HepG2 (cell line): ENCODE results near the gene PDZD7. TPM values are rescaled to one million over a fixed set of nuclear protein-coding genes. Genes with fewer than 3 reads are reported as not detected.

Source experiments
- ATF7-NPFF ChIP-seq: sonication (generic); formaldehyde crosslinking; IDR thresholded peaks from 2 replicates; pipeline ENCODE4 v1.8.1; 2023; ENCODE audit warnings: mild to moderate bottlenecking, low read depth, missing genetic modification reagents, moderate library complexity
- CAMTA2 ChIP-seq: sonication (generic); formaldehyde crosslinking; IDR thresholded peaks from 2 replicates; pipeline ENCODE4 v1.4.0; 2020; ENCODE audit warnings: mild to moderate bottlenecking, missing genetic modification reagents, borderline replicate concordance
- HIVEP1 ChIP-seq: sonication (generic); formaldehyde crosslinking; IDR thresholded peaks from 2 replicates; pipeline ENCODE4 v1.4.0; 2020; ENCODE audit warnings: mild to moderate bottlenecking, missing genetic modification reagents
- KLF15 ChIP-seq: sonication (generic); formaldehyde crosslinking; IDR thresholded peaks from 2 replicates; pipeline ENCODE4 v1.8.1; 2023; ENCODE audit warnings: borderline replicate concordance, mild to moderate bottlenecking, inconsistent platforms, missing genetic modification reagents, mixed read lengths
- NR2C2 ChIP-seq: sonication (generic); formaldehyde crosslinking; IDR thresholded peaks from 2 replicates; pipeline ENCODE4 v1.4.0; 2020; ENCODE audit warnings: missing genetic modification reagents, mild to moderate bottlenecking, moderate library complexity, borderline replicate concordance
- PAF1 ChIP-seq: IDR thresholded peaks from 2 replicates; pipeline ENCODE4 v1.6.1; 2016; ENCODE audit warnings: missing genetic modification reagents, missing compliant biosample characterization
- SNAPC2 ChIP-seq: sonication (generic); formaldehyde crosslinking; IDR thresholded peaks from 2 replicates; pipeline ENCODE4 v1.8.1; 2022; ENCODE audit warnings: mild to moderate bottlenecking, missing genetic modification reagents
- ZNF329 ChIP-seq: sonication (generic); formaldehyde crosslinking; IDR thresholded peaks from 2 replicates; pipeline ENCODE4 v1.9.0; 2021; ENCODE audit warnings: low read depth, mild to moderate bottlenecking, missing genetic modification reagents
- ZNF570 ChIP-seq: sonication (generic); formaldehyde crosslinking; IDR thresholded peaks from 2 replicates; pipeline ENCODE4 v1.4.0; 2020; ENCODE audit warnings: mild to moderate bottlenecking, missing genetic modification reagents, borderline replicate concordance
- ZNF605 ChIP-seq: sonication (generic); formaldehyde crosslinking; IDR thresholded peaks from 2 replicates; pipeline ENCODE4 v1.8.0; 2022; ENCODE audit warnings: mild to moderate bottlenecking, missing genetic modification reagents
- polyA plus RNA-seq, 8 experiments: library from polyadenylated mRNA; depleted of rRNA in 3 of 8; stranded (reverse) in 7 of 8; unstranded in 1 of 8; fragments of >200 nt; fragmentation: Illumina TruSeq in 4 of 8; extraction: Trizol in 4 of 8; gene quantifications; 2 replicates each; pipeline versions ENCODE4 v1.2.1 to v1.2.3, GENCODE V29; 2011 to 2016; ENCODE audit warnings: low read depth in 4 of 8, missing spikeins in 1 of 8, mixed read lengths in 1 of 8; ENCODE audit not compliant: insufficient read depth in 1 of 8
- total RNA-seq, 5 experiments: library from RNA; depleted of rRNA; stranded (reverse); fragments of >200 nt; fragmentation: Illumina TruSeq; extraction: Trizol; gene quantifications; 2 replicates each; pipeline ENCODE4 v1.2.3, GENCODE V29; 2016; ENCODE audit warnings: low read depth in 1 of 5
- TF ChIP-seq, protein P1 (sequence below): sonication (generic); formaldehyde crosslinking; IDR thresholded peaks from 2 replicates; pipeline ENCODE4 v1.5.0; 2020; ENCODE audit warnings: mild to moderate bottlenecking, missing genetic modification reagents
- TF ChIP-seq, protein P2 (sequence below): sonication (generic); formaldehyde crosslinking; IDR thresholded peaks from 2 replicates; pipeline ENCODE4 v1.4.0; 2020; ENCODE audit warnings: missing genetic modification reagents, mild to moderate bottlenecking, borderline replicate concordance
- TF ChIP-seq, protein P3 (sequence below), 2 experiments: sonication (generic) in 1 of 2; formaldehyde crosslinking in 1 of 2; IDR thresholded peaks; 2 replicates each; pipeline versions ENCODE4 v1.6.1 to v1.9.0; 2014 to 2022; ENCODE audit warnings: antibody characterized with exemption in 1 of 2, borderline replicate concordance in 1 of 2, inconsistent platforms in 1 of 2, low read depth in 1 of 2, missing genetic modification reagents in 1 of 2
- TF ChIP-seq, protein P4 (sequence below): sonication (generic); formaldehyde crosslinking; IDR thresholded peaks from 2 replicates; pipeline ENCODE4 v1.4.0; 2020; ENCODE audit warnings: mild to moderate bottlenecking, missing genetic modification reagents

PDZD7 gene
- total and polyA plus RNA-seq, 2 of the 13 experiments (the other 11 are each of a cell fraction or from before 2014, with no cell fraction given): 0.58 to 0.73 TPM

DNA sequence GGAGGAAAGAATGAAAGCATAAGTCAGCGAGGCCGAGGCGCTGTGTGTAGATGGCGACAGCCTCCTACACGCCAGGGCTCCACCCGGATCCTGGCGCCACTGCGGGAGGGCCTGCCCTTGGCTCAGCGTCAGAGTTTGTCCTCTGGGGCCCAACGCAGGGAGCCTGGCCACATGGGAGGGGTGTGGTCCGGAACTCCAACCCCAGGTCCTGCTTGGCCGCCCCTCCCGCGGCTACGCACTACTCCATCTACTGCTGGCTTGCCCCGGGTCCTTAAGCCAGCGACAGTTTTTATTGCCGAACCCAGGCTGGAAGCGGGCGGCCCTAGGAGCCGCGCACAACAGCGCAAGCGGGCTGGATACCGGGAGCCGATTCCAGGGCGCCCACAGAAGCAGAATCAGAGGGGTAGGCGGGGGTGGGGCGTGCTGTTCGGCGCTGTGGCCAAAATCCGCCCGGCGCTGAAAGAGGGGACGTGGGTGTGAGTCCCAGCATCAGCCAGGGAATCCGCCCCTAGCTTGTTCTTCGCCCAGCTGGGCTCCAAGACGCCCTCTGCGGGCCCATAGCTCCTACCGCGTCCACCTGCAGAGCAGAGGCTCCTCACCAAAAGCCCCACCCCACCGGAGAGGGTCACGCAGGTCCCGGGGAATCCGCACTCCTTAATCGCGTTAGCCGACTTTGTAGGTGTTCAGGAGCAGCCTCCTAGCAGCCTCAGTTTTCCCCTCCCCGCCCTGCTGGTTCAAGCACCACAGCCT lies 35.4 kb upstream of the PDZD7 start (continued):
- TF ChIP-seq, protein P1, sequence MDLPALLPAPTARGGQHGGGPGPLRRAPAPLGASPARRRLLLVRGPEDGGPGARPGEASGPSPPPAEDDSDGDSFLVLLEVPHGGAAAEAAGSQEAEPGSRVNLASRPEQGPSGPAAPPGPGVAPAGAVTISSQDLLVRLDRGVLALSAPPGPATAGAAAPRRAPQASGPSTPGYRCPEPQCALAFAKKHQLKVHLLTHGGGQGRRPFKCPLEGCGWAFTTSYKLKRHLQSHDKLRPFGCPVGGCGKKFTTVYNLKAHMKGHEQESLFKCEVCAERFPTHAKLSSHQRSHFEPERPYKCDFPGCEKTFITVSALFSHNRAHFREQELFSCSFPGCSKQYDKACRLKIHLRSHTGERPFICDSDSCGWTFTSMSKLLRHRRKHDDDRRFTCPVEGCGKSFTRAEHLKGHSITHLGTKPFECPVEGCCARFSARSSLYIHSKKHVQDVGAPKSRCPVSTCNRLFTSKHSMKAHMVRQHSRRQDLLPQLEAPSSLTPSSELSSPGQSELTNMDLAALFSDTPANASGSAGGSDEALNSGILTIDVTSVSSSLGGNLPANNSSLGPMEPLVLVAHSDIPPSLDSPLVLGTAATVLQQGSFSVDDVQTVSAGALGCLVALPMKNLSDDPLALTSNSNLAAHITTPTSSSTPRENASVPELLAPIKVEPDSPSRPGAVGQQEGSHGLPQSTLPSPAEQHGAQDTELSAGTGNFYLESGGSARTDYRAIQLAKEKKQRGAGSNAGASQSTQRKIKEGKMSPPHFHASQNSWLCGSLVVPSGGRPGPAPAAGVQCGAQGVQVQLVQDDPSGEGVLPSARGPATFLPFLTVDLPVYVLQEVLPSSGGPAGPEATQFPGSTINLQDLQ (CRISPR knock-in tag): 0 out of 2 replicates have a peak, but pooled peaks have one; percentile 24
- TF ChIP-seq KLF15 (CRISPR knock-in tag) (peak; percentile 28; the same call in 1 of the 2 replicates), PAF1 (CRISPR knock-in tag) (no peak), HIVEP1 (CRISPR knock-in tag) (peak; percentile 68), CAMTA2 (peak; percentile 21; the same call in 1 of the 2 replicates), ZNF570 (CRISPR knock-in tag) (no peak), NR2C2 (CRISPR knock-in tag) (peak; percentile 32; the same call in 1 of the 2 replicates), ZNF329 (CRISPR knock-in tag) (0 out of 2 replicates have a peak, but pooled peaks have one; percentile 32), ATF7-NPFF (CRISPR knock-in tag) (peak; percentile 76), SNAPC2 (CRISPR knock-in tag) (no peak), ZNF605 (no peak)
- TF ChIP-seq, protein P2, sequence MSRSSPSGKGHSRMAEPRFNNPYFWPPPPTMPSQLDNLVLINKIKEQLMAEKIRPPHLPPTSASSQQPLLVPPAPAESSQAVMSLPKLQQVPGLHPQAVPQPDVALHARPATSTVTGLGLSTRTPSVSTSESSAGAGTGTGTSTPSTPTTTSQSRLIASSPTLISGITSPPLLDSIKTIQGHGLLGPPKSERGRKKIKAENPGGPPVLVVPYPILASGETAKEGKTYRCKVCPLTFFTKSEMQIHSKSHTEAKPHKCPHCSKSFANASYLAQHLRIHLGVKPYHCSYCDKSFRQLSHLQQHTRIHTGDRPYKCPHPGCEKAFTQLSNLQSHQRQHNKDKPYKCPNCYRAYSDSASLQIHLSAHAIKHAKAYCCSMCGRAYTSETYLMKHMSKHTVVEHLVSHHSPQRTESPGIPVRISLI (CRISPR knock-in tag): no peak
- TF ChIP-seq, protein P3, sequence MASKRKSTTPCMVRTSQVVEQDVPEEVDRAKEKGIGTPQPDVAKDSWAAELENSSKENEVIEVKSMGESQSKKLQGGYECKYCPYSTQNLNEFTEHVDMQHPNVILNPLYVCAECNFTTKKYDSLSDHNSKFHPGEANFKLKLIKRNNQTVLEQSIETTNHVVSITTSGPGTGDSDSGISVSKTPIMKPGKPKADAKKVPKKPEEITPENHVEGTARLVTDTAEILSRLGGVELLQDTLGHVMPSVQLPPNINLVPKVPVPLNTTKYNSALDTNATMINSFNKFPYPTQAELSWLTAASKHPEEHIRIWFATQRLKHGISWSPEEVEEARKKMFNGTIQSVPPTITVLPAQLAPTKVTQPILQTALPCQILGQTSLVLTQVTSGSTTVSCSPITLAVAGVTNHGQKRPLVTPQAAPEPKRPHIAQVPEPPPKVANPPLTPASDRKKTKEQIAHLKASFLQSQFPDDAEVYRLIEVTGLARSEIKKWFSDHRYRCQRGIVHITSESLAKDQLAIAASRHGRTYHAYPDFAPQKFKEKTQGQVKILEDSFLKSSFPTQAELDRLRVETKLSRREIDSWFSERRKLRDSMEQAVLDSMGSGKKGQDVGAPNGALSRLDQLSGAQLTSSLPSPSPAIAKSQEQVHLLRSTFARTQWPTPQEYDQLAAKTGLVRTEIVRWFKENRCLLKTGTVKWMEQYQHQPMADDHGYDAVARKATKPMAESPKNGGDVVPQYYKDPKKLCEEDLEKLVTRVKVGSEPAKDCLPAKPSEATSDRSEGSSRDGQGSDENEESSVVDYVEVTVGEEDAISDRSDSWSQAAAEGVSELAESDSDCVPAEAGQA (IDR thresholded peaks at IDR 0.05; ENCODE audit: low read depth): peak; percentile 26; the same call in 1 of the 2 replicates
- TF ChIP-seq, protein P3 (CRISPR knock-in tag; IDR thresholded peaks at IDR 0.05; ENCODE audit: borderline replicate concordance): no peak
- TF ChIP-seq, protein P4, sequence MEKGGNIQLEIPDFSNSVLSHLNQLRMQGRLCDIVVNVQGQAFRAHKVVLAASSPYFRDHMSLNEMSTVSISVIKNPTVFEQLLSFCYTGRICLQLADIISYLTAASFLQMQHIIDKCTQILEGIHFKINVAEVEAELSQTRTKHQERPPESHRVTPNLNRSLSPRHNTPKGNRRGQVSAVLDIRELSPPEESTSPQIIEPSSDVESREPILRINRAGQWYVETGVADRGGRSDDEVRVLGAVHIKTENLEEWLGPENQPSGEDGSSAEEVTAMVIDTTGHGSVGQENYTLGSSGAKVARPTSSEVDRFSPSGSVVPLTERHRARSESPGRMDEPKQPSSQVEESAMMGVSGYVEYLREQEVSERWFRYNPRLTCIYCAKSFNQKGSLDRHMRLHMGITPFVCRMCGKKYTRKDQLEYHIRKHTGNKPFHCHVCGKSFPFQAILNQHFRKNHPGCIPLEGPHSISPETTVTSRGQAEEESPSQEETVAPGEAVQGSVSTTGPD (CRISPR knock-in tag): peak; percentile 20; the same call in 1 of the 2 replicates
